IPS DF 6.9 (cell line): ENCODE results near the gene PGBD5.

ENCODE experiments used
- DNase-seq: peaks from one replicate; pipeline ENCODE4 v3.0.0-alpha.2; 2013; ENCODE audit warnings: low read depth, low spot score
- H3K27ac ChIP-seq: one replicate; pipeline ENCODE4 v1.5.1; 2013; ENCODE audit warnings: low read length, control low read depth
- H3K27me3 ChIP-seq: 2 replicates; pipeline ENCODE4 v1.6.1; 2013; ENCODE audit warnings: mild to moderate bottlenecking, low read length; ENCODE audit not compliant: control insufficient read depth, insufficient read depth
- H3K36me3 ChIP-seq: 2 replicates; pipeline ENCODE4 v1.6.1; 2013; ENCODE audit warnings: low read length; ENCODE audit not compliant: control insufficient read depth, insufficient read depth
- H3K4me1 ChIP-seq: 2 replicates; pipeline ENCODE4 v1.6.1; 2013; ENCODE audit warnings: low read length; ENCODE audit not compliant: control insufficient read depth, insufficient read depth
- H3K4me3 ChIP-seq: 2 replicates; pipeline ENCODE4 v1.5.1; 2013; ENCODE audit warnings: mild to moderate bottlenecking, low read length
- H3K9me3 ChIP-seq: 2 replicates; pipeline ENCODE4 v1.6.1; 2013; ENCODE audit warnings: low read length, inconsistent platforms; ENCODE audit not compliant: control insufficient read depth, insufficient read depth
- WGBS: extraction: QIAGEN DNeasy Blood & Tissue Kit; methylation state at CpG from one replicate; pipeline ENCODE4 v1.1.7; 2013; ENCODE audit warnings: mixed read lengths, missing lambda C conversion rate; ENCODE audit not compliant: insufficient read length, insufficient coverage; 5-methylcytosine and 5-hydroxymethylcytosine counted together

Gene PGBD5

DNA sequence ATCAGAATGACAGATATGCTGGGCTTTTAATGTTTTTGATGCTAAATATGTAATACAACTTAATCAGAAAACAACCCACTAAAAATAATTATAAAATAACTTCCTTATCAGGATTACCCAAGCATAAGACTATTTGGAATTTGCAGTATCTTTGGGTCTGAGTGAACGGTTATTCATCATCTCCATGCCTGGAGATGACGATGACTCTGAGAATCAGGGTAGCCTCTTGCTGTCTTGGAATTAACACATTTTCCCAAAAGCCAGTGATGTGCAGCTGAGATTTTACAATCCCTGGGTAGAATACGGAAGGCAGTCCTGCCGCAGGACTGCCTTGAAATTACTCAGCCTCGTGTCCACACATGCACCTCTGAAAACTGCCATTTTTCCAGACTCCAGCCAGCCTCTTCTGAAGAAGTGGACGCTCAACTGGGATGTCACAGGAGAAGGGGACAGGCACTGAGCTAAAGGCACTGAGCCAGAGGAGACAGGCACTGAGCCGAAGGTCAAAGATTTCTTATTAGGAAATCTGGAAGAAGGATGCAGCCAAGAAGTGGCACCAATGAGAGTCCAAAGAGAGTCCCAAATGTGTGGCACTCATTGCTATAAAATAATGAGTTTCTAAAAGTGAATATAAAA is 85.5 kb downstream of the PGBD5 start:
- no peaks in the 10 kb centered on the region for H3K27me3 ChIP-seq
- no peaks in the 10 kb centered on the region for H3K9me3 ChIP-seq
- H3K4me3 ChIP-seq = no peak overlapping the region
- no peak overlapping the region for H3K27ac ChIP-seq
- no peaks in the 10 kb centered on the region for H3K36me3 ChIP-seq
- DNase-seq = no peak
- no peaks in the 10 kb centered on the region; the same call in 1 of the 2 replicates for H3K4me1 ChIP-seq
- WGBS = no CpG with 5 or more reads among the region's 7 CpGs

GRCh38 chr1:230339033-230339432 is 87.1 kb downstream of the PGBD5 start:
- no peak overlapping the region for H3K27ac ChIP-seq
- no peaks in the 10 kb centered on the region for H3K36me3 ChIP-seq
- no peaks in the 10 kb centered on the region for H3K9me3 ChIP-seq
- no peaks in the 10 kb centered on the region for H3K27me3 ChIP-seq
- WGBS = no CpG with 5 or more reads among the region's 8 CpGs
- DNase-seq = no peak
- no peaks in the 10 kb centered on the region; the same call in 1 of the 2 replicates for H3K4me1 ChIP-seq
- no peak overlapping the region for H3K4me3 ChIP-seq

- no CpG with 5 or more reads among the region's 5 CpGs for WGBS
- no peaks in the 10 kb centered on the region for H3K9me3 ChIP-seq
- no peaks in the 10 kb centered on the region for H3K27me3 ChIP-seq
- DNase-seq = no peak
- peaks cover 3% of the 10 kb centered on the region; the same call in 1 of the 2 replicates for H3K4me1 ChIP-seq
- H3K4me3 ChIP-seq = no peak overlapping the region
- H3K27ac ChIP-seq = no peak overlapping the region
- no peaks in the 10 kb centered on the region for H3K36me3 ChIP-seq
These were observed 88.9 kb downstream of the PGBD5 start for GRCh38 chr1:230337266-230337665.

GRCh38 chr1:230335861-230336522 is 90.1 kb downstream of the PGBD5 start:
- no CpG with 5 or more reads among the region's 12 CpGs for WGBS
- H3K36me3 ChIP-seq = no peaks in the 10 kb centered on the region
- no peak overlapping the region for H3K27ac ChIP-seq
- no peak for DNase-seq
- H3K4me3 ChIP-seq = no peak overlapping the region
- H3K27me3 ChIP-seq = no peaks in the 10 kb centered on the region
- H3K9me3 ChIP-seq = no peaks in the 10 kb centered on the region
- H3K4me1 ChIP-seq = peaks cover 3% of the 10 kb centered on the region; the same call in 1 of the 2 replicates

GRCh38 chr1:230334447-230334837 is 91.7 kb downstream of the PGBD5 start:
- Histone ChIP-seq H3K27me3 (no peaks in the 10 kb centered on the region), H3K4me1 (peaks cover 3% of the 10 kb centered on the region; the same call in 1 of the 2 replicates), H3K4me3 (no peak overlapping the region), H3K27ac (no peak overlapping the region), H3K9me3 (no peaks in the 10 kb centered on the region), H3K36me3 (no peaks in the 10 kb centered on the region)
- no CpG with 5 or more reads among the region's 3 CpGs for WGBS
- no peak for DNase-seq

GRCh38 chr1:230333590-230334446 is 92.3 kb downstream of the PGBD5 start:
- Histone ChIP-seq H3K27ac (no peak overlapping the region), H3K27me3 (no peaks in the 10 kb centered on the region), H3K4me1 (peaks cover 3% of the 10 kb centered on the region; the same call in 1 of the 2 replicates), H3K36me3 (no peaks in the 10 kb centered on the region), H3K4me3 (no peak overlapping the region), H3K9me3 (no peaks in the 10 kb centered on the region)
- no peak for DNase-seq
- no CpG with 5 or more reads among the region's 20 CpGs for WGBS

GRCh38 chr1:230332575-230333066 is 93.5 kb downstream of the PGBD5 start:
- H3K27ac ChIP-seq = no peak overlapping the region
- no CpG with 5 or more reads among the region's 29 CpGs for whole genome bisulfite sequencing

GRCh38 chr1:230332061-230332460 is 94.1 kb downstream of the PGBD5 start:
- WGBS = no CpG with 5 or more reads among the region's 8 CpGs
- Histone ChIP-seq H3K4me1 (peaks cover 3% of the 10 kb centered on the region; the same call in 1 of the 2 replicates), H3K4me3 (no peak overlapping the region), H3K9me3 (no peaks in the 10 kb centered on the region), H3K36me3 (no peaks in the 10 kb centered on the region), H3K27ac (no peak overlapping the region), H3K27me3 (no peaks in the 10 kb centered on the region)
- no peak for DNase-seq

More at GRCh38 chr1:230332575-230333066, 93.5 kb downstream of the PGBD5 start:
- no peak overlapping the region for H3K4me3 ChIP-seq
- no peaks in the 10 kb centered on the region for H3K9me3 ChIP-seq
- H3K4me1 ChIP-seq = peaks cover 3% of the 10 kb centered on the region; the same call in 1 of the 2 replicates
- H3K27me3 ChIP-seq = no peaks in the 10 kb centered on the region
- DNase-seq = no peak
- H3K36me3 ChIP-seq = no peaks in the 10 kb centered on the region

- Histone ChIP-seq H3K27me3 (no peaks in the 10 kb centered on the region), H3K36me3 (no peaks in the 10 kb centered on the region), H3K4me1 (peaks cover 3% of the 10 kb centered on the region), H3K4me3 (no peak overlapping the region), H3K9me3 (no peaks in the 10 kb centered on the region), H3K27ac (no peak overlapping the region)
- no CpG with 5 or more reads among the region's 7 CpGs for WGBS
- no peak for DNase-seq
These were observed 96.0 kb downstream of the PGBD5 start for GRCh38 chr1:230330157-230330556.

GRCh38 chr1:230328342-230329015 is 97.7 kb downstream of the PGBD5 start:
- Histone ChIP-seq H3K4me3 (no peak overlapping the region), H3K27me3 (no peaks in the 10 kb centered on the region), H3K4me1 (peaks cover 3% of the 10 kb centered on the region), H3K9me3 (no peaks in the 10 kb centered on the region), H3K36me3 (peaks cover 5% of the 10 kb centered on the region; the same call in 1 of the 2 replicates), H3K27ac (no peak overlapping the region)
- no peak for DNase-seq
- WGBS = no CpG with 5 or more reads among the region's 7 CpGs
